ENCODE measurements around the gene DIAPH3.

Gene DIAPH3

DNA sequence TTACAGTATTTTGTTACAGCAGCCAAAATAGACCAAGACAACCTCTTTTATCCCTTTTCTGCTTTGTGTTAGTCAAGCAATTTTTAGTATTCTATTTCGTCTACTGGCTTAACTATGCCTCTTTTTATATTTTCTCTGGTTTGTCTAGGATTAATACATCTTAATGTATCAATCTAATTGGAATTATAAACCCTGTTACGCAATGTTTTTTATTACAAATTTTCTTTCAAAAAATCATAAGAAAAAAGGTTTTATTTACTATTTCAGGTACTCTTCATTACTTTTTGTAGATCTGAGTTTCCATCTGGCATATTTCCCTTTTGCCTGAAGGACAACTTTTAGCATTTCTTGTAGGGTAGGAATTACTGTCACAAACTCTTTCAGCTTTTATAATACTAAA is 275.3 kb downstream of the DIAPH3 start:
- FAIRE-seq (no peak), DNase-seq (ENCODE audit: insufficient read length, low spot score) (no peak)
- no peak for TF ChIP-seq SPI1 (IDR thresholded peaks at IDR 0.05; ENCODE audit: low read depth, low read length)
- TF ChIP-seq PAX5 (IDR thresholded peaks at IDR 0.05; ENCODE audit: insufficient read depth, low read length, severe bottlenecking), result no peak
- no peak for TF ChIP-seq POLR2A (IDR thresholded peaks at IDR 0.05; ENCODE audit: low read depth, low read length)
- no peak for TF ChIP-seq POU2F2 (IDR thresholded peaks at IDR 0.05; ENCODE audit: low read depth, low read length)
- no peak for TF ChIP-seq TAF1 (IDR thresholded peaks at IDR 0.05; ENCODE audit: low read depth, low read length)
- TF ChIP-seq POLR2AphosphoS5 (IDR thresholded peaks at IDR 0.05; ENCODE audit: low read depth, low read length), result no peak

DNA sequence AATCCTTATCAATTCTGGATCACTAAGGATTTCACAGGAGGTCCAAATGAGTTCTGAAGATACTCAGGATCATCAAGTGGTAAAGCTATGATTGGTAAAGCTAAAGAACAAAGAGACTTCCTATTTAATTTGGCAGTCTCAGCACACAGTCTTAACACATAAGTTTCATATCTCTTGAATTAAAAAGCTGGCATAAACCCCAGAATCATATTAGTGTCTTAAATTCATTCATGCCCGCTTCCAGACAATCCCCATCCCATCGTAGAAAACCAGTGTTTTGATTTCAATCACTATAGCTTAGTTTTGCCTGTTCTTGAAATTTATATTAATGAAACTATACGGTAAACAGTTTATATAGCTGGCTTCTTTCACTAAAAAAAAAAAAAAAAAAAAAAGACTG is 278.7 kb downstream of the DIAPH3 start:
- DNase-seq (ENCODE audit: insufficient read length, low spot score) (no peak), FAIRE-seq (no peak)

DNA sequence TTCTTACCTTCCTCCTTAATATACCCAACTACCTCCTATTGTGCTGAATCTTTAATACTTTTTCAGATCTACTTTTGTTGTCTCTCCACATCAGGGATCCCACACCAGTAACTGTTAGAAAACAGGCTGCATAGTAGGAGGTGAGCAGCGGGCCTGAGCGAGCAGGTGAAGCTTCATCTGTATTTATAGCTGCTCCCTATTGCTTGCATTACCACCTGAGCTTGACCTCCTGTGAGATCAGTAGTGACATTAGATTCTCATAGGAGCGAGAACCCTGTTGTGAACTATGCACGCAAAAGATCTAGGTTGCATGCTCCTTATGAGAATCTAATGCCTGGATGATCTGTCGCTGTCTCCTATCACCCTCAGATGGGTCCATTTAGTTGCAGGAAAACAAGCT is 279.8 kb downstream of the DIAPH3 start:
- no peak for FAIRE-seq

More for the DNA sequence above, 278.7 kb downstream of the DIAPH3 start:
- TF ChIP-seq POLR2AphosphoS5 (IDR thresholded peaks at IDR 0.05; ENCODE audit: low read depth, low read length) (no peak), POLR2A (IDR thresholded peaks at IDR 0.05; ENCODE audit: low read depth, low read length) (no peak), POU2F2 (IDR thresholded peaks at IDR 0.05; ENCODE audit: low read depth, low read length) (no peak), TAF1 (IDR thresholded peaks at IDR 0.05; ENCODE audit: low read depth, low read length) (no peak), SPI1 (IDR thresholded peaks at IDR 0.05; ENCODE audit: low read depth, low read length) (no peak), PAX5 (IDR thresholded peaks at IDR 0.05; ENCODE audit: insufficient read depth, low read length, severe bottlenecking) (no peak)

DNA sequence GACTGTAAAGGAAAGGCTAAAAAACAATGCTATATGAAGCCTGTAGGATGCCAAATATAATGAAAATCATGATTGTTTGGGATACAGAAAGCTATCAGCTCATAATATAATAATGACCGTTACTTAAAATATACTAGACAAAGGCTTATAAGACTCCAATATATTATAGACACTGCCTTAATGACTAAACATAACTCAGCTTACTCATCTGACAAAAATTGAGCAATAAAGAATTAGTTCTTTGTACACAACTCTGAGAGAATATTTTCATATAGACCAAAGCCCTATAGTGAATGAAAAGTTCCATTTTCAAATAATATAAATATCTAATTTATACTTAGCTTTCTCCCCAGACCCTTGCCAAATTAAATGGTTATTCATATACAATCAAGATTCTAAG is 283.3 kb downstream of the DIAPH3 start:
- DNase-seq (ENCODE audit: insufficient read length, low spot score), result no peak
- TF ChIP-seq POLR2AphosphoS5 (IDR thresholded peaks at IDR 0.05; ENCODE audit: low read depth, low read length), result no peak
- no peak for TF ChIP-seq PAX5 (IDR thresholded peaks at IDR 0.05; ENCODE audit: insufficient read depth, low read length, severe bottlenecking)
- TF ChIP-seq SPI1 (IDR thresholded peaks at IDR 0.05; ENCODE audit: low read depth, low read length), result no peak
- TF ChIP-seq POLR2A (IDR thresholded peaks at IDR 0.05; ENCODE audit: low read depth, low read length), result no peak
- TF ChIP-seq TAF1 (IDR thresholded peaks at IDR 0.05; ENCODE audit: low read depth, low read length), result no peak
- TF ChIP-seq POU2F2 (IDR thresholded peaks at IDR 0.05; ENCODE audit: low read depth, low read length), result no peak
- FAIRE-seq, result no peak

More for the DNA sequence above, 279.8 kb downstream of the DIAPH3 start:
- DNase-seq (ENCODE audit: insufficient read length, low spot score), result no peak
- TF ChIP-seq SPI1 (IDR thresholded peaks at IDR 0.05; ENCODE audit: low read depth, low read length) (no peak), TAF1 (IDR thresholded peaks at IDR 0.05; ENCODE audit: low read depth, low read length) (no peak), POLR2A (IDR thresholded peaks at IDR 0.05; ENCODE audit: low read depth, low read length) (no peak), POU2F2 (IDR thresholded peaks at IDR 0.05; ENCODE audit: low read depth, low read length) (no peak), PAX5 (IDR thresholded peaks at IDR 0.05; ENCODE audit: insufficient read depth, low read length, severe bottlenecking) (no peak), POLR2AphosphoS5 (IDR thresholded peaks at IDR 0.05; ENCODE audit: low read depth, low read length) (no peak)

DNA sequence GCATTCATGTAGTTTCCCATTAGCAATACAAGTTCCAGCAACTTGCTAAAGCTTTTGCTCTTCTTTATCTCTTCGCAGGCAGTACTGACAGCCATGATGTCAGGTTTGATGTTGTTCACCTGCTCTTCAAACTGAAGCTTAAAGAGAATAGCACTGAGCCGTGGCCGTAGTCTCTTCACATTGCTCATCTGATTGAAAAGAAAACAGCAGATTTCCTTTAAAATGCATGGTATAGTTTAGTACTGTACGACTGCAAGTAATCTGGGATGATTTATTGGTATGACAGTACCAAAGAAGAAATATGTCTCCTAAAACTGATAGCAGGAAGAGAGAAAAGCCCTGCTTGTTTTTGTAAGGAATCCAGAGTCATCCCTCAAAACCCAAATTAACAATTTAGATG is 284.4 kb downstream of the DIAPH3 start:
- TF ChIP-seq TAF1 (IDR thresholded peaks at IDR 0.05; ENCODE audit: low read depth, low read length), result no peak
- TF ChIP-seq POLR2AphosphoS5 (IDR thresholded peaks at IDR 0.05; ENCODE audit: low read depth, low read length), result no peak
- no peak for TF ChIP-seq PAX5 (IDR thresholded peaks at IDR 0.05; ENCODE audit: insufficient read depth, low read length, severe bottlenecking)
- no peak for TF ChIP-seq POU2F2 (IDR thresholded peaks at IDR 0.05; ENCODE audit: low read depth, low read length)
- TF ChIP-seq POLR2A (IDR thresholded peaks at IDR 0.05; ENCODE audit: low read depth, low read length), result no peak
- TF ChIP-seq SPI1 (IDR thresholded peaks at IDR 0.05; ENCODE audit: low read depth, low read length), result no peak
- DNase-seq (ENCODE audit: insufficient read length, low spot score) (no peak), FAIRE-seq (no peak)

DNA sequence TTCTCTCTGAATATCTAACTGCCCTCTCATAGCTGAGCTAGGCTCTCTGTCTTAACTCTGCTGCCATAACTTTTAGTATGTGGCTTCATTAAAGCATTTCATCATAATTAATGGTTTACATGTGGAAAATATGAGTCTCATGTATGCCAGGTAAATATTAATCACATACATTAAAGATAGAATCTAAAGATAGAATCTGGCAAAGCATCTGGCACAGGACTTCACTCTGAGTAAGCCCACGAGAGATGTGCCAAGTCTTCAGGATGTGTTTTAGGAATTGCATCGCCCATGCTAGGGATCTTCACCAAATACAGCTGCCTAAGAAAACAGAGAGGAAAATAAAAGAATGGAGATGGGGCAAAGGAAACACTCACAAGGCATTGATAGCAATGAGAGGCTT is 285.8 kb downstream of the DIAPH3 start:
- DNase-seq (ENCODE audit: insufficient read length, low spot score), result no peak
- TF ChIP-seq POU2F2 (IDR thresholded peaks at IDR 0.05; ENCODE audit: low read depth, low read length), result no peak
- TF ChIP-seq TAF1 (IDR thresholded peaks at IDR 0.05; ENCODE audit: low read depth, low read length), result no peak
- no peak for TF ChIP-seq POLR2AphosphoS5 (IDR thresholded peaks at IDR 0.05; ENCODE audit: low read depth, low read length)
- TF ChIP-seq PAX5 (IDR thresholded peaks at IDR 0.05; ENCODE audit: insufficient read depth, low read length, severe bottlenecking), result no peak
- TF ChIP-seq POLR2A (IDR thresholded peaks at IDR 0.05; ENCODE audit: low read depth, low read length), result no peak
- no peak for TF ChIP-seq SPI1 (IDR thresholded peaks at IDR 0.05; ENCODE audit: low read depth, low read length)
- no peak for FAIRE-seq

DNA sequence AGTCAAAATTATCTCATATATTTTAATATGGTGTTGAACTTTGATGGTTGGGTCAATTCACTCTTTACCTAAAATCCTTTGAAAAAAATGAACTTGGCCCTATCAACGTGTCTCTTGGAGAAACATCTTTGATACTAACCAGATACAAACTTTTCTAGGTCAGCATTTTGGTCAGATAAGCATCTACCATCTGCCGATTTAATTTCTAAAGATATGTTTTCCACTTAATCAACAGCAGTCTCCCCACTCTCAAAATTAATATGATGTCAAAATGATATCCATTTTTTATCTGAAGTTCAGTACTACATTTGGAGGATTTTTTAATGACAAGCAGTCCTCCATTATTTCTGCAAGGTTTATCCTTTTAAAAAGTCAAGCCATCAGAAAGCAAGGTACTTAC is 288.8 kb downstream of the DIAPH3 start:
- no peak for DNase-seq (ENCODE audit: insufficient read length, low spot score)
- TF ChIP-seq POU2F2 (IDR thresholded peaks at IDR 0.05; ENCODE audit: low read depth, low read length) (no peak), SPI1 (IDR thresholded peaks at IDR 0.05; ENCODE audit: low read depth, low read length) (no peak), PAX5 (IDR thresholded peaks at IDR 0.05; ENCODE audit: insufficient read depth, low read length, severe bottlenecking) (no peak), POLR2AphosphoS5 (IDR thresholded peaks at IDR 0.05; ENCODE audit: low read depth, low read length) (no peak)
- FAIRE-seq, result no peak

DNA sequence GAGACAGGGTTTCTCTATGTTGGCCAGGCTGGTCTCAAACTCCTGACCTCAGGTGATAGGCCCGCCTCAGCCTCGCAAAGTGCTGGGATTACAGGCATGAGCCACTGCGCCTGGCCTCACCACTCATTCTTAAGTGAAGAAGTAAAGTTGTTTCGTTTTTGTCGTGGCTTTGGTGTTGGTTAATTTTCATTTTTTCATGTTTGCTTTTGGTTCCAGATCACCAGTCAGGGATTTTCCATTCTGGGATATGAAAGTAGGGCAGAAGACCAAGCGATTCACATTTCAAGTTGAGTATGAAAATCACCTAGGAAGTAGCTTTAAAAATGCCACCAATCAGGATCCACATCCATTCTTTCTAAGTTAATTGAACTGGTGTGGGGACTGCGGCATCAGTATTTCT is 289.9 kb downstream of the DIAPH3 start:
- DNase-seq (ENCODE audit: insufficient read length, low spot score), result no peak
- no peak for FAIRE-seq
- TF ChIP-seq POLR2A (IDR thresholded peaks at IDR 0.05; ENCODE audit: low read depth, low read length), result no peak
- no peak for TF ChIP-seq SPI1 (IDR thresholded peaks at IDR 0.05; ENCODE audit: low read depth, low read length)
- TF ChIP-seq PAX5 (IDR thresholded peaks at IDR 0.05; ENCODE audit: insufficient read depth, low read length, severe bottlenecking), result no peak

DNA sequence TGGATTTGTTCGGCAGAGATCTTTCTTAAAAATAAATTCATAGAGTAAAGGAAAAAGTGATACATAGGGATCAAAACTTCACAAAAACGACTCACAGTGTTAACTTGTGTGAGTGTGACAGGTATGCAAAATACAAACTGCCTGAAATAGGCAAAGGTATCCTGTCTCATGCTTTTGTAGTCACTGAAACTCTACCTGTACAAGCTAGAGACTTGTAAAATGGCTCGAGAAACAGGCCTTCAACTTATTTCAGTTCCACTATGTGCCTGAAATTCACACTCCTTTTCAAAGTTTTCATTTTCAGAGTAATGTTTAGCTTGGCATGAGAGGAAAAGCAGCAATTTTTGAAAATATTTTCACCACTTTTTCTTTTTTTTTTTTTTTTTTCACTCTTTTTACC is 290.4 kb downstream of the DIAPH3 start:
- FAIRE-seq, result no peak
- no peak for TF ChIP-seq TAF1 (IDR thresholded peaks at IDR 0.05; ENCODE audit: low read depth, low read length)
- TF ChIP-seq POLR2AphosphoS5 (IDR thresholded peaks at IDR 0.05; ENCODE audit: low read depth, low read length), result no peak
- no peak for TF ChIP-seq POU2F2 (IDR thresholded peaks at IDR 0.05; ENCODE audit: low read depth, low read length)
- DNase-seq (ENCODE audit: insufficient read length, low spot score), result no peak

DNA sequence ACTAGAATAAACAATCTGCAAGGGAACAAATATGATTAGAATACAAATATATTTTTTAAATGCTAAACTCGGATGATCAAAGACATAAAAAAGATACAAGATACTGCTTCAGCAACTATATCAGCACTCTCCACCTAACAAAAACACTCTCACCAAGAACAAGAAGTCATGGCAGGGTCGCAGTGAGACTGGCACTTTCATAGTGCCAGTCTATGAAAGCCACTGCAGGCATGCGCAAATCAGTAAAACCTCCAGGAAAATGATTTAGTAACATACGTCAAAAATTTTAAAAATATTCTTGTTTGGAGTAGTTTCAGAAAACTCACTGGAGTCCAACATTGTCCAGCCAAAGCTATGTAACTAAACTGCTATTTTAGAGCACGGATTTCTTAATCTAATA is 295.9 kb downstream of the DIAPH3 start:
- FAIRE-seq (no peak), DNase-seq (ENCODE audit: insufficient read length, low spot score) (no peak)
- no peak for TF ChIP-seq SPI1 (IDR thresholded peaks at IDR 0.05; ENCODE audit: low read depth, low read length)
- TF ChIP-seq TAF1 (IDR thresholded peaks at IDR 0.05; ENCODE audit: low read depth, low read length), result no peak
- TF ChIP-seq POLR2AphosphoS5 (IDR thresholded peaks at IDR 0.05; ENCODE audit: low read depth, low read length), result no peak
- no peak for TF ChIP-seq POLR2A (IDR thresholded peaks at IDR 0.05; ENCODE audit: low read depth, low read length)
- no peak for TF ChIP-seq PAX5 (IDR thresholded peaks at IDR 0.05; ENCODE audit: insufficient read depth, low read length, severe bottlenecking)
- TF ChIP-seq POU2F2 (IDR thresholded peaks at IDR 0.05; ENCODE audit: low read depth, low read length), result no peak
